ENCODE data around the gene NOP14. TPM values are rescaled to one million over a fixed set of nuclear protein-coding genes. Genes with fewer than 3 reads are reported as not detected.
"Not testable (repeated sequence)": the region's sequence is repeated elsewhere in the genome, so short reads cannot be mapped to it uniquely, and the experiment has no call there.

Gene NOP14
- total RNA-seq, 2 experiments from 2014 or later, result 76.8 to 77.3 TPM

DNA sequence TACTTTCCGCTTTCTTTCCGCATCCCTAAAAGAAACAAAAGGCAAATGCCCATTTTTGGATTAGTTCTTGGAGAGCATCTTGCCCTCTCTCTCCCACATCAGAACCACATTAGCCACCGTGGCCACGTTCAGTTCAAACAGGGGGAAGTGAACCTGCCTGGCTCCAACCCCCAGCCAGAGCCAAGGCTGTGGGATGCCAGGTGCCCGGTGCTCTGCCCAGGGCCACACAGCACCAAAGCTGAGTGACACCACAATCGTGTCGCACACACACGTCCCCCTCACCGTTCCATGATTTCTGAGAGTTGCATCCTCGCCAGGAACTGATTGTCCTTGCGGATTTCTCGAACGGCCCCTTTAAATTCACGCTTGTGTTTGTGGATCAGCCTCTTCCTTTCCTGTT lies 24.3 kb downstream of the NOP14 start:
- intact Hi-C loops (cut with micrococcal nuclease), result loop anchor here (5.0 kb wide), 3 partner anchors 92 to 192 kb away; no protein-coding TSS in a partner anchor
- Mint-ChIP-seq H3K27me3 (no peaks in the 10 kb centered on the region), H3K27ac (peak overlapping the region; percentile 64), H3K4me1 (ENCODE audit: low read depth) (peaks cover 56% of the 10 kb centered on the region), H3K9me3 (no peaks in the 10 kb centered on the region), H3K36me3 (ENCODE audit: low read depth) (peaks cover 71% of the 10 kb centered on the region), H3K4me3 (no peak overlapping the region)
- CTCF ChIA-PET, result interaction anchor here (1.0 to 6.2 kb wide), 3 partner anchors 10 to 177 kb away, joined by 3 to 59 read pairs (median 4); no protein-coding TSS in a partner anchor
- ATAC-seq (no peak), DNase-seq (no peak)
- POLR2A ChIA-PET, result interaction anchor here (1.4 to 7.6 kb wide), 2 partner anchors 11 to 24 kb away, joined by 5 to 121 read pairs; no protein-coding TSS in a partner anchor
- TF ChIP-seq CTCF (IDR thresholded peaks at IDR 0.05), result no peak

DNA sequence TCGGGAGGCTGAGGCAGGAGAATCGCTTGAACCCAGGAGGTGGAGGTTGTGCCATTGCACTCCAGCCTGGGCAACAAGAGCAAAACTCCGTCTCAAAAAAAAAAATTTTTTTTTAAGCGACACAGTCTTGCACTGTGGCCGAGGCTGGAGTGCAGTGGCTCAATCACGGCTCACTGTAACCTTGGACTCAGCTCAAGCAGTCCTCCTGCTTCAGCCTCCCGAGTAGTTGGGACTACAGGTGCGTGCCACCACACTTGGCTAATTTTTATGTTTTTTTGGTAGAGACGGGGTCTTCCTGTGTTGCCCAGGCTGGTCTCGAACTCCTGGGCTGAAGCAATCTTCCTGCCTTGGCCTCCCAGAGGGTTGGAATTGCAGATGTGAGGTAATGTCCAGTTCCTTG lies 24.8 kb downstream of the NOP14 start:
- ChIA-PET CTCF (interaction anchor here (1.5 to 6.2 kb wide), 2 partner anchors 15 to 176 kb away, joined by 3 to 59 read pairs; no protein-coding TSS in a partner anchor), POLR2A (interaction anchor here (1.4 to 7.6 kb wide), 2 partner anchors 12 to 24 kb away, joined by 5 to 121 read pairs; no protein-coding TSS in a partner anchor)
- H3K27me3 Mint-ChIP-seq, DNase-seq, H3K27ac Mint-ChIP-seq, H3K4me3 Mint-ChIP-seq, H3K9me3 Mint-ChIP-seq, ATAC-seq: not testable (repeated sequence)
- intact Hi-C loops (cut with micrococcal nuclease), result loop anchor here (5.0 kb wide), 3 partner anchors 91 to 191 kb away; no protein-coding TSS in a partner anchor
- Mint-ChIP-seq H3K36me3 (ENCODE audit: low read depth) (peaks cover 69% of the 10 kb centered on the region), H3K4me1 (ENCODE audit: low read depth) (peaks cover 55% of the 10 kb centered on the region)

DNA sequence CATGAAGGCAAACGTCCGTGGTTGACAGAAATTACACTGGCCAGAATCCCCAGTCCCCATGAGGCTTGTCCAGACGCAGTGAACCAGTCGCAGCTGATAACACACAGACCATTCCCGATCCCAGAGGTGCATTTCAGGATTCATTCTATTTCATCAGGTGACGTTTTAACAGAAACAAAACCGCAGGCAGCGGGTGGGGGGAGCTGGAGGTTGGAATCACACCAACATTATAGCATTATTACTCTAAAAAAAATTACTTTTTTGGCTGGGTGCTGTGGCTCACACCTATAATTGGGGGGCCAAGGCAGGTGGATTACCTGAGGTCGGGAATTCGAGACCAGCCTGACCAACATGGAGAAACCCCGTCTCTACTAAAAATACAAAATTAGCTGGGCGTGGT lies 25.2 kb downstream of the NOP14 start:
- Mint-ChIP-seq H3K9me3 (no peaks in the 10 kb centered on the region), H3K27ac (peak overlapping the region; percentile 90), H3K4me1 (ENCODE audit: low read depth) (peaks cover 55% of the 10 kb centered on the region), H3K4me3 (no peak overlapping the region), H3K27me3 (no peaks in the 10 kb centered on the region), H3K36me3 (ENCODE audit: low read depth) (peaks cover 71% of the 10 kb centered on the region)
- TF ChIP-seq CTCF (IDR thresholded peaks at IDR 0.05), result no peak
- DNase-seq (no peak), ATAC-seq (no peak)
- intact Hi-C loops (cut with micrococcal nuclease), result loop anchor here (2.0 to 5.0 kb wide), 4 partner anchors 25 to 191 kb away; partner anchors contain the start of genes GRK4 and NOP14
- ChIA-PET POLR2A (interaction anchor here (1.2 to 7.6 kb wide), 4 partner anchors 12 to 167 kb away, joined by 4 to 121 read pairs (median 4); no protein-coding TSS in a partner anchor), CTCF (interaction anchor here (1.5 to 6.2 kb wide), 2 partner anchors 15 to 176 kb away, joined by 3 to 59 read pairs; no protein-coding TSS in a partner anchor)

- no peaks in the 10 kb centered on the region for H3K27me3 Mint-ChIP-seq
- peaks cover 52% of the 10 kb centered on the region for H3K4me1 Mint-ChIP-seq (ENCODE audit: low read depth)
- CTCF ChIA-PET, result interaction anchor here (0.8 to 6.2 kb wide), 4 partner anchors 11 to 192 kb away, joined by 3 to 59 read pairs (median 3); no protein-coding TSS in a partner anchor
- H3K4me3 Mint-ChIP-seq, result peak overlapping the region; percentile 87
- H3K36me3 Mint-ChIP-seq (ENCODE audit: low read depth), result peaks cover 68% of the 10 kb centered on the region
- H3K27ac Mint-ChIP-seq, result peak overlapping the region; percentile 90
- ATAC-seq (no peak), DNase-seq (peak; percentile 40)
- POLR2A ChIA-PET, result interaction anchor here (1.0 to 7.6 kb wide), 10 partner anchors 13 to 191 kb away, joined by 3 to 121 read pairs (median 9); no protein-coding TSS in a partner anchor
- no peaks in the 10 kb centered on the region for H3K9me3 Mint-ChIP-seq
- intact Hi-C loops (cut with micrococcal nuclease), result loop anchor here (2.0 to 5.0 kb wide), 4 partner anchors 25 to 190 kb away; partner anchors contain the start of genes GRK4 and NOP14
- no peak for TF ChIP-seq CTCF (IDR thresholded peaks at IDR 0.05)
Observed at GRCh38 chr4:2937146-2937857, 25.9 kb downstream of the NOP14 start.

GRCh38 chr4:2936773-2937145 lies 26.4 kb downstream of the NOP14 start:
- Mint-ChIP-seq H3K36me3 (ENCODE audit: low read depth) (peaks cover 69% of the 10 kb centered on the region), H3K4me3 (peak overlapping the region; percentile 87), H3K4me1 (ENCODE audit: low read depth) (peaks cover 53% of the 10 kb centered on the region), H3K9me3 (no peaks in the 10 kb centered on the region), H3K27ac (peak overlapping the region; percentile 90), H3K27me3 (no peaks in the 10 kb centered on the region)
- ChIA-PET CTCF (interaction anchor here (0.8 to 6.2 kb wide), 5 partner anchors 8 to 191 kb away, joined by 3 to 59 read pairs (median 5); no protein-coding TSS in a partner anchor), POLR2A (interaction anchor here (1.0 to 7.6 kb wide), 12 partner anchors 13 to 190 kb away, joined by 3 to 121 read pairs (median 8); no protein-coding TSS in a partner anchor)
- ATAC-seq, result peak; percentile 32
- no peak for TF ChIP-seq CTCF (IDR thresholded peaks at IDR 0.05)
- intact Hi-C loops (cut with micrococcal nuclease), result loop anchor here (2.0 to 5.0 kb wide), 4 partner anchors 26 to 189 kb away; partner anchors contain the start of genes GRK4 and NOP14
- DNase-seq, result peak; percentile 79

Measured in activated CD8-positive, alpha-beta T cell treated with anti-CD3 and anti-CD28 coated beads for 36 hours (primary cell).